ENCODE measurements around the gene MYL3.

DNA sequence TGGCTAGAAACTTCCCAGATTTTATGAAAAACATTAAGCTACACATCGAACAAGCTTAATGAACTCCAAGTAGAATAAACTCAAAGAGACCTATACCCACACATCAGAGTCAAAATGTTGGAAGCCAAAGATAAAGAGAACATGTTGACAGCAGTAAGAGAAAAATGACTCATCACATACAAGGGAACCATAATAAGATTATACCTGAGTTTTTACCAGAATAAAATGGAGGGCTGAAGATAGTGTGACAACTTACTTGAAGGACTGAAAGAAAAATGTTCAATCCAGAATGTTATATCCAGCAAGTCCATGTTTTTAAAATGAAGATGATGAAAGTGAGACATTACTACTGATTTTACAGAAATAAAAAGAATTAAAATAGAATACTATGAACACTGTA, 22.8 kb downstream of the MYL3 start:
- TF ChIP-seq NFIC (IDR thresholded peaks at IDR 0.05; ENCODE audit: borderline replicate concordance) = no peak
- TF ChIP-seq, protein P1, sequence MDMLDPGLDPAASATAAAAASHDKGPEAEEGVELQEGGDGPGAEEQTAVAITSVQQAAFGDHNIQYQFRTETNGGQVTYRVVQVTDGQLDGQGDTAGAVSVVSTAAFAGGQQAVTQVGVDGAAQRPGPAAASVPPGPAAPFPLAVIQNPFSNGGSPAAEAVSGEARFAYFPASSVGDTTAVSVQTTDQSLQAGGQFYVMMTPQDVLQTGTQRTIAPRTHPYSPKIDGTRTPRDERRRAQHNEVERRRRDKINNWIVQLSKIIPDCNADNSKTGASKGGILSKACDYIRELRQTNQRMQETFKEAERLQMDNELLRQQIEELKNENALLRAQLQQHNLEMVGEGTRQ (IDR thresholded peaks at IDR 0.05; ENCODE audit: borderline replicate concordance, low read depth, low read length) = no peak
- no peak for TF ChIP-seq GABPA (IDR thresholded peaks at IDR 0.05; ENCODE audit: low read depth)
- TF ChIP-seq, protein P2, sequence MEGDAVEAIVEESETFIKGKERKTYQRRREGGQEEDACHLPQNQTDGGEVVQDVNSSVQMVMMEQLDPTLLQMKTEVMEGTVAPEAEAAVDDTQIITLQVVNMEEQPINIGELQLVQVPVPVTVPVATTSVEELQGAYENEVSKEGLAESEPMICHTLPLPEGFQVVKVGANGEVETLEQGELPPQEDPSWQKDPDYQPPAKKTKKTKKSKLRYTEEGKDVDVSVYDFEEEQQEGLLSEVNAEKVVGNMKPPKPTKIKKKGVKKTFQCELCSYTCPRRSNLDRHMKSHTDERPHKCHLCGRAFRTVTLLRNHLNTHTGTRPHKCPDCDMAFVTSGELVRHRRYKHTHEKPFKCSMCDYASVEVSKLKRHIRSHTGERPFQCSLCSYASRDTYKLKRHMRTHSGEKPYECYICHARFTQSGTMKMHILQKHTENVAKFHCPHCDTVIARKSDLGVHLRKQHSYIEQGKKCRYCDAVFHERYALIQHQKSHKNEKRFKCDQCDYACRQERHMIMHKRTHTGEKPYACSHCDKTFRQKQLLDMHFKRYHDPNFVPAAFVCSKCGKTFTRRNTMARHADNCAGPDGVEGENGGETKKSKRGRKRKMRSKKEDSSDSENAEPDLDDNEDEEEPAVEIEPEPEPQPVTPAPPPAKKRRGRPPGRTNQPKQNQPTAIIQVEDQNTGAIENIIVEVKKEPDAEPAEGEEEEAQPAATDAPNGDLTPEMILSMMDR (IDR thresholded peaks at IDR 0.05) = no peak
- TF ChIP-seq RAD21 (IDR thresholded peaks at IDR 0.05; ENCODE audit: low read length) = no peak

Measured in SK-N-SH (cell line).